Testis (tissue), 3 donors: Measurements from ENCODE around the gene SEC14L1. TPM values are rescaled to one million over a fixed set of nuclear protein-coding genes. Genes with fewer than 3 reads are reported as not detected.
"Not testable (repeated sequence)": the region's sequence is repeated elsewhere in the genome, so short reads cannot be mapped to it uniquely, and the experiment has no call there.

Experiments used
- DNase-seq: peaks from one replicate; pipeline ENCODE4 v3.0.0-alpha.2; 2019
- H3K27ac ChIP-seq, 2 donors: fragments of 200-600 bp; sonication (generic); one replicate each; pipeline ENCODE4 v1.5.1; 2019
- H3K27me3 ChIP-seq: fragments of 200-600 bp; sonication (generic); one replicate; pipeline ENCODE4 v1.5.1; 2019
- H3K36me3 ChIP-seq: fragments of 200-600 bp; sonication (generic); one replicate; pipeline ENCODE4 v1.5.1; 2017; ENCODE audit warnings: low read depth; ENCODE audit errors: missing control alignments
- H3K4me1 ChIP-seq: fragments of 200-600 bp; sonication (generic); one replicate; pipeline ENCODE4 v1.5.1; 2019
- H3K4me3 ChIP-seq, 2 donors: fragments of 200-600 bp; sonication (generic); one replicate each; pipeline ENCODE4 v1.5.1; 2017 to 2019
- H3K9me3 ChIP-seq: fragments of 200-600 bp; sonication (generic); one replicate; pipeline ENCODE4 v1.5.1; 2017
- CTCF ChIP-seq, 3 experiments: fragments of 450-650 bp in 2 of 3; fragments of 200-600 bp in 1 of 3; sonication (generic) in 1 of 3; IDR thresholded peaks; one replicate each; pipeline ENCODE4 v1.5.1; 2016 to 2019; ENCODE audit warnings: antibody characterized with exemption in 3 of 3, mild to moderate bottlenecking in 2 of 3, moderate library complexity in 1 of 3
- POLR2A ChIP-seq: fragments of 450-650 bp; IDR thresholded peaks from one replicate; pipeline ENCODE4 v1.6.1; 2017; ENCODE audit warnings: antibody characterized with exemption, mild to moderate bottlenecking, moderate library complexity
- WGBS, 2 donors: methylation state at CpG; one replicate each; pipeline ENCODE4 v1.1.5; 2018; 5-methylcytosine and 5-hydroxymethylcytosine counted together
- intact Hi-C: fragments of 100-400 bp; cut with DNase I; formaldehyde crosslinking; loops from one replicate; pipeline ENCODE4 v1.15.1; 2023; ENCODE audit warnings: low total_unique reads
- polyA plus RNA-seq: library from polyadenylated mRNA; stranded (reverse); fragments of 350-450 nt; fragmentation: Illumina TruSeq; extraction: RNeasy Lipid Tissue Mini Kit (QIAGEN cat#74804); gene quantifications from one replicate; pipeline ENCODE4 v1.2.3, GENCODE V29; 2014; ENCODE audit warnings: low read depth, low replicate concordance; ENCODE audit not compliant: insufficient read depth
- total RNA-seq, 2 donors: library from RNA; depleted of rRNA; stranded (reverse); fragments of >200 nt; gene quantifications; one replicate each; pipeline ENCODE4 v1.2.3, GENCODE V29; 2016

Gene SEC14L1
- total and polyA plus RNA-seq, 3 donors from 2014 or later: 143 to 262 (median 240) TPM

- peaks cover 3% of the 10 kb centered on the region for H3K4me1 ChIP-seq
- TF ChIP-seq CTCF (IDR thresholded peaks at IDR 0.05) (no peak), POLR2A (no peak)
- no peak overlapping the region for H3K27ac ChIP-seq
- WGBS, 2 donors: 52 to 80% methylated on average over 8 to 25 of the region's 25 CpGs
- no peaks in the 10 kb centered on the region for H3K9me3 ChIP-seq
- H3K27me3 ChIP-seq: no peaks in the 10 kb centered on the region
- no peaks in the 10 kb centered on the region for H3K36me3 ChIP-seq
- DNase-seq: peak; percentile 26
- intact Hi-C loops: no loop called here
- no peak overlapping the region for H3K4me3 ChIP-seq
These were observed 114.4 kb downstream of the SEC14L1 start for GRCh38 chr17:77254951-77255825.

GRCh38 chr17:77255970-77256369 is 115.2 kb downstream of the SEC14L1 start:
- intact Hi-C loops: not testable (repeated sequence)

GRCh38 chr17:77256710-77257109 is 115.9 kb downstream of the SEC14L1 start:
- TF ChIP-seq POLR2A: no peak
- no peak for TF ChIP-seq CTCF (IDR thresholded peaks at IDR 0.05)
- Histone ChIP-seq H3K9me3 (no peaks in the 10 kb centered on the region), H3K27me3 (no peaks in the 10 kb centered on the region), H3K36me3 (no peaks in the 10 kb centered on the region), H3K27ac (no peak overlapping the region), H3K4me1 (peaks cover 3% of the 10 kb centered on the region), H3K4me3 (no peak overlapping the region)
- intact Hi-C loops: no loop called here
- DNase-seq: no peak
- WGBS, 2 donors: 90 to 100% methylated on average over 2 of the region's 2 CpGs

More at GRCh38 chr17:77255970-77256369, 115.2 kb downstream of the SEC14L1 start:
- H3K27ac ChIP-seq, DNase-seq, H3K4me3 ChIP-seq, H3K4me1 ChIP-seq, H3K9me3 ChIP-seq, H3K36me3 ChIP-seq, H3K27me3 ChIP-seq: not testable (repeated sequence)
- 92 to 95% methylated on average over 14 of the region's 14 CpGs for WGBS, 2 donors

- no peak for DNase-seq
- Histone ChIP-seq H3K27me3 (no peaks in the 10 kb centered on the region), H3K36me3 (no peaks in the 10 kb centered on the region), H3K4me3 (no peak overlapping the region), H3K9me3 (no peaks in the 10 kb centered on the region), H3K4me1 (peaks cover 3% of the 10 kb centered on the region), H3K27ac (no peak overlapping the region)
- no peak for TF ChIP-seq CTCF (IDR thresholded peaks at IDR 0.05)
- no peak for TF ChIP-seq POLR2A
- WGBS, 2 donors: 96 to 100% methylated on average over 1 of the region's 1 CpG
- intact Hi-C loops: no loop called here
These were observed 116.4 kb downstream of the SEC14L1 start for GRCh38 chr17:77257169-77257568.

GRCh38 chr17:77257596-77258458 is 117.1 kb downstream of the SEC14L1 start:
- TF ChIP-seq POLR2A: no peak
- no peak for TF ChIP-seq CTCF (IDR thresholded peaks at IDR 0.05)
- Histone ChIP-seq H3K36me3 (no peaks in the 10 kb centered on the region), H3K27ac (no peak overlapping the region), H3K4me1 (peaks cover 3% of the 10 kb centered on the region), H3K4me3 (no peak overlapping the region), H3K9me3 (no peaks in the 10 kb centered on the region), H3K27me3 (no peaks in the 10 kb centered on the region)
- intact Hi-C loops: no loop called here
- no peak for DNase-seq
- 80 to 84% methylated on average over 18 to 27 of the region's 27 CpGs for WGBS, 2 donors
